Endothelial cell of umbilical vein (primary cell): ENCODE measurements around the gene DNM2. TPM values are rescaled to one million over a fixed set of nuclear protein-coding genes. Genes with fewer than 3 reads are reported as not detected.

Experiments used
- BruUV-seq: library from RNA; stranded (reverse); fragments of 400-500 nt; replicated peaks from 2 replicates; lab custom pipeline; 2021; lab: Mats Ljungman, UMichigan
- CTCF ChIA-PET: fragments of 300-600, 350-600 bp; sonication (Branson Sonifier 250); formaldehyde crosslinking; loops from one replicate; lab custom pipeline; 2021; ENCODE audit warnings: antibody characterized with exemption, inconsistent platforms; lab: Charles Lee
- POLR2A ChIA-PET: fragments of 300-600, 350-600 bp; sonication (Branson Sonifier 250); formaldehyde crosslinking; loops from one replicate; lab custom pipeline; 2021; ENCODE audit warnings: antibody characterized with exemption, inconsistent platforms; lab: Charles Lee
- DNase-seq: peaks from one replicate; pipeline ENCODE4 v3.0.0-alpha.2; 2011; ENCODE audit warnings: low read depth, low spot score
- FAIRE-seq: peaks from 2 replicates; lab custom pipeline; 2011; peaks lifted over from hg19 to GRCh38; lab: Jason Lieb, UNC
- H2AFZ ChIP-seq: 2 replicates; pipeline ENCODE4 v1.6.0; 2012; ENCODE audit warnings: low read depth, low read length, control low read depth, inconsistent platforms
- H3K27ac ChIP-seq: 2 replicates; pipeline ENCODE4 v1.5.1; 2011; ENCODE audit warnings: low read depth, mild to moderate bottlenecking, control low read depth, low read length, moderate library complexity; ENCODE audit not compliant: insufficient read depth
- H3K27me3 ChIP-seq, 2 experiments: 2 replicates each; pipeline versions ENCODE4 v1.6.0 to v1.6.1; 2011; ENCODE audit warnings: low read length in 2 of 2, mixed read lengths in 1 of 2; ENCODE audit not compliant: control insufficient read depth in 2 of 2, insufficient read depth in 2 of 2
- H3K36me3 ChIP-seq, 2 experiments: 2 replicates in 1 of 2; 3 replicates in 1 of 2; pipeline ENCODE4 v1.5.1; 2011; ENCODE audit warnings: low read length in 2 of 2, mild to moderate bottlenecking in 1 of 2, moderate library complexity in 1 of 2; ENCODE audit not compliant: control insufficient read depth in 2 of 2, insufficient read depth in 2 of 2; ENCODE audit errors: extremely low read depth in 1 of 2
- H3K4me1 ChIP-seq: 3 replicates; pipeline ENCODE4 v1.5.1; 2011; ENCODE audit warnings: mild to moderate bottlenecking, low read length; ENCODE audit not compliant: control insufficient read depth, insufficient read depth; ENCODE audit errors: extremely low read depth
- H3K4me2 ChIP-seq: 2 replicates; pipeline ENCODE4 v1.6.1; 2011; ENCODE audit warnings: low read length, control low read depth, mixed read lengths; ENCODE audit not compliant: insufficient read depth
- H3K4me3 ChIP-seq, 3 experiments: fragments of 200-600 bp in 1 of 3; sonication (generic), shearing (Covaris generic) in 1 of 3; replicated peaks in 1 of 3; 2 replicates each; pipeline ENCODE4 v1.5.1; 2011 to 2016; ENCODE audit warnings: control low read depth in 3 of 3, low read length in 3 of 3, mild to moderate bottlenecking in 2 of 3, inconsistent platforms in 1 of 3, low read depth in 1 of 3, moderate library complexity in 1 of 3; ENCODE audit not compliant: insufficient read depth in 1 of 3
- H3K79me2 ChIP-seq: 2 replicates; pipeline ENCODE4 v1.6.0; 2012; ENCODE audit warnings: low read length, inconsistent platforms; ENCODE audit not compliant: control insufficient read depth, insufficient read depth
- H3K9ac ChIP-seq: replicated peaks from 2 replicates; pipeline ENCODE3; 2011; ENCODE audit warnings: low read length, control low read depth; ENCODE audit not compliant: insufficient read depth; ENCODE audit errors: extremely low read depth
- H3K9me1 ChIP-seq: replicated peaks from 3 replicates; pipeline ENCODE4 v1.6.0; 2011; ENCODE audit warnings: mild to moderate bottlenecking, low read length; ENCODE audit not compliant: control insufficient read depth, insufficient read depth; ENCODE audit errors: extremely low read depth
- H3K9me3 ChIP-seq: replicated peaks from 2 replicates; pipeline ENCODE4 v1.5.1; 2012; ENCODE audit warnings: low read length, inconsistent platforms; ENCODE audit not compliant: control insufficient read depth, insufficient read depth
- H4K20me1 ChIP-seq: replicated peaks from 2 replicates; pipeline ENCODE3; 2011; ENCODE audit warnings: mild to moderate bottlenecking, low read length; ENCODE audit not compliant: control insufficient read depth, insufficient read depth; ENCODE audit errors: extremely low read depth
- CTCF ChIP-seq, 2 donors: IDR thresholded peaks; 1 replicate in 1 of 2; 2 replicates in 1 of 2; pipeline ENCODE4 v1.5.1; 2011; ENCODE audit warnings: low read length in 2 of 2, mild to moderate bottlenecking in 2 of 2, moderate library complexity in 2 of 2, control low read depth in 1 of 2, inconsistent platforms in 1 of 2, low read depth in 1 of 2; ENCODE audit not compliant: insufficient read depth in 1 of 2; ENCODE audit errors: extremely low read depth in 1 of 2
- EZH2 ChIP-seq: IDR thresholded peaks from 2 replicates; pipeline ENCODE4 v1.6.1; 2012; ENCODE audit warnings: borderline replicate concordance, low read depth, mild to moderate bottlenecking, moderate library complexity, low read length, inconsistent platforms; ENCODE audit not compliant: severe bottlenecking
- FOS ChIP-seq: IDR thresholded peaks from 2 replicates; pipeline ENCODE4 v1.6.1; 2011; ENCODE audit warnings: mild to moderate bottlenecking, low read length, moderate library complexity, borderline replicate concordance; ENCODE audit not compliant: insufficient read depth
- GATA2 ChIP-seq: IDR thresholded peaks from 2 replicates; pipeline ENCODE4 v1.7.0; 2011; ENCODE audit warnings: low read depth, mild to moderate bottlenecking, moderate library complexity, mixed read lengths, low read length; ENCODE audit not compliant: insufficient read length, insufficient read depth
- JUN ChIP-seq: IDR thresholded peaks from 2 replicates; pipeline ENCODE4 v1.6.1; 2011; ENCODE audit warnings: borderline replicate concordance, low read depth; ENCODE audit not compliant: insufficient read length, insufficient read depth
- MYC ChIP-seq: IDR thresholded peaks from one replicate; pipeline ENCODE4 v1.6.1; 2011; ENCODE audit warnings: mild to moderate bottlenecking, low read depth, low read length
- POLR2A ChIP-seq: IDR thresholded peaks from 2 replicates; pipeline ENCODE4 v1.6.1; 2012; ENCODE audit warnings: low read depth, mild to moderate bottlenecking, control low read depth, low read length
- POLR2AphosphoS5 ChIP-seq: IDR thresholded peaks from 2 replicates; pipeline ENCODE4 v1.6.1; 2012; ENCODE audit warnings: low read depth, mild to moderate bottlenecking, control low read depth, low read length, moderate library complexity; ENCODE audit not compliant: insufficient read depth
- dilution Hi-C: fragments of 300-500 bp; cut with MboI; formaldehyde crosslinking; loops from one replicate; pipeline ENCODE4 v1.15.0; 2019; ENCODE audit warnings: low sequenced_read_pairs; ENCODE audit not compliant: extremely low pct_ligation_motif_present
- intact Hi-C: fragments of 100-400 bp; cut with micrococcal nuclease; formaldehyde crosslinking; loops from one replicate; pipeline ENCODE4 v1.10.0; 2022
- polyA plus RNA-seq, 4 experiments: library from polyadenylated mRNA; depleted of rRNA in 3 of 4; stranded (reverse) in 3 of 4; unstranded in 1 of 4; fragments of >200 nt; gene quantifications; 2 replicates each; pipeline versions ENCODE4 v1.2.1 to v1.2.3, GENCODE V29; 2011 to 2012; ENCODE audit warnings: missing spikeins in 1 of 4
- total RNA-seq: library from RNA; stranded (reverse); gene quantifications from 2 replicates; pipeline ENCODE4 v1.2.3, GENCODE V29; 2021
- TF ChIP-seq, protein P1 (sequence below): IDR thresholded peaks from 2 replicates; pipeline ENCODE4 v1.6.1; 2011; ENCODE audit not compliant: insufficient read depth, insufficient read length

The DNM2 gene
- total and polyA plus RNA-seq, 2 donors (not counting 3 experiments of a cell fraction or from before 2014, with no cell fraction given): 81.8 to 175 TPM

DNA sequence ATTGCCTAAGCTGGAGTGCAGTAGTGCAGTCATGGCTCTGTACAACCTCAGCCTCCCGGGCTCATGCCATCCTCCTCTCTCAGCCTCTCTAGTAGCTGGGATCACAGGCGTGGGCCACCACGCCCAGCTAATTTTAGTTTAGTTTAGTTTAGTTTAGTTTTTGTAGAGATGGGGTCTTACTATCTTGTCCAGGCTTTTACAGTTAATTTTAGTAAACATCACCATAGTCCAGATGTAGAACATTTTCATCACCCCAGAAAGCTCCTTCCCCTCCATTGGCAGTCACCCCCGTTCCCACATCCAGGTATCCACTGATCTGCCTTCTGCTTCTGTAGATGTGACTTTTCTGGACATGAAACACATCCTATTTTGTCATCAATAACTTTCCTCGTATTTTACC, 41.1 kb downstream of the DNM2 start:
- no TSS peak for BruUV-seq
- no peaks in the 10 kb centered on the region for H3K4me1 ChIP-seq
- intact Hi-C loops (no loop called here), dilution Hi-C loops (no loop called here)
- DNase-seq: no peak
- no peak for TF ChIP-seq FOS
- TF ChIP-seq JUN: no peak
- no peak for TF ChIP-seq CTCF (IDR thresholded peaks at IDR 0.05; ENCODE audit: extremely low read depth in 1 of 2, insufficient read depth in 1 of 2, low read depth in 1 of 2, low read length in 2 of 2)
- TF ChIP-seq POLR2AphosphoS5: no peak
- TF ChIP-seq POLR2A: no peak
- TF ChIP-seq, protein P1, sequence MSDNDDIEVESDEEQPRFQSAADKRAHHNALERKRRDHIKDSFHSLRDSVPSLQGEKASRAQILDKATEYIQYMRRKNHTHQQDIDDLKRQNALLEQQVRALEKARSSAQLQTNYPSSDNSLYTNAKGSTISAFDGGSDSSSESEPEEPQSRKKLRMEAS: no peak
- no peak for TF ChIP-seq MYC
- no peak for TF ChIP-seq GATA2
- no peak for TF ChIP-seq EZH2
- H4K20me1 ChIP-seq: no peaks in the 10 kb centered on the region
- peaks cover 1 to 2% of the 10 kb centered on the region in 2 experiments for H3K36me3 ChIP-seq
- H3K9ac ChIP-seq: no peak overlapping the region
- no peak overlapping the region for H3K4me2 ChIP-seq
- FAIRE-seq: no peak
- H3K4me3 ChIP-seq: no peak overlapping the region
- H3K9me1 ChIP-seq: no peaks in the 10 kb centered on the region
- H3K27ac ChIP-seq: no peak overlapping the region
- ChIA-PET POLR2A (interaction anchor here (0.5 kb wide), 1 partner anchor 56 kb away, joined by 6 read pairs; no protein-coding TSS in a partner anchor), CTCF (interaction anchor here (0.8 kb wide), 1 partner anchor 10 kb away, joined by 3 read pairs; no protein-coding TSS in a partner anchor)
- peaks cover 43% of the 10 kb centered on the region for H3K79me2 ChIP-seq
- no peaks in the 10 kb centered on the region for H3K9me3 ChIP-seq
- no peaks in the 10 kb centered on the region for H3K27me3 ChIP-seq
- no peak overlapping the region for H2AFZ ChIP-seq
